Hepatocyte (in vitro differentiated cells): ENCODE results near the gene AK5.

Experiments used
- EZH2phosphoT487 ChIP-seq: fragments of 200-600 bp; sonication (generic); IDR thresholded peaks from one replicate; pipeline ENCODE4 v1.6.1; 2018; ENCODE audit warnings: antibody characterized with exemption, mild to moderate bottlenecking, low read depth, moderate library complexity; ENCODE audit not compliant: unreplicated experiment, severe bottlenecking
- TF ChIP-seq, protein P1 (sequence below): fragments of 200-600 bp; sonication (generic); IDR thresholded peaks from 2 replicates; pipeline ENCODE4 v1.5.1; 2016; ENCODE audit warnings: antibody characterized with exemption, mild to moderate bottlenecking; ENCODE audit not compliant: poor library complexity

- TF ChIP-seq, protein P1, sequence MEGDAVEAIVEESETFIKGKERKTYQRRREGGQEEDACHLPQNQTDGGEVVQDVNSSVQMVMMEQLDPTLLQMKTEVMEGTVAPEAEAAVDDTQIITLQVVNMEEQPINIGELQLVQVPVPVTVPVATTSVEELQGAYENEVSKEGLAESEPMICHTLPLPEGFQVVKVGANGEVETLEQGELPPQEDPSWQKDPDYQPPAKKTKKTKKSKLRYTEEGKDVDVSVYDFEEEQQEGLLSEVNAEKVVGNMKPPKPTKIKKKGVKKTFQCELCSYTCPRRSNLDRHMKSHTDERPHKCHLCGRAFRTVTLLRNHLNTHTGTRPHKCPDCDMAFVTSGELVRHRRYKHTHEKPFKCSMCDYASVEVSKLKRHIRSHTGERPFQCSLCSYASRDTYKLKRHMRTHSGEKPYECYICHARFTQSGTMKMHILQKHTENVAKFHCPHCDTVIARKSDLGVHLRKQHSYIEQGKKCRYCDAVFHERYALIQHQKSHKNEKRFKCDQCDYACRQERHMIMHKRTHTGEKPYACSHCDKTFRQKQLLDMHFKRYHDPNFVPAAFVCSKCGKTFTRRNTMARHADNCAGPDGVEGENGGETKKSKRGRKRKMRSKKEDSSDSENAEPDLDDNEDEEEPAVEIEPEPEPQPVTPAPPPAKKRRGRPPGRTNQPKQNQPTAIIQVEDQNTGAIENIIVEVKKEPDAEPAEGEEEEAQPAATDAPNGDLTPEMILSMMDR, result no peak
- TF ChIP-seq EZH2phosphoT487, result no peak
These were observed 14.8 kb upstream of the AK5 start for GRCh38 chr1:77267035-77267434.
